ENCODE measurements around the gene PIGU. TPM values are rescaled to one million over a fixed set of nuclear protein-coding genes. Genes with fewer than 3 reads are reported as not detected.

PIGU gene
- polyA plus RNA-seq, 1 donor from 2014 or later = 35.8 TPM

GRCh38 chr20:34637245-34638038 is 39.5 kb downstream of the PIGU start:
- Histone ChIP-seq H3K9me2 (ENCODE audit: insufficient read depth, low read length) (no peaks in the 10 kb centered on the region), H3K27ac (ENCODE audit: low read length) (no peak overlapping the region), H3F3A (ENCODE audit: insufficient read depth, low read length, poor library complexity, severe bottlenecking) (no peaks in the 10 kb centered on the region), H2AFZ (ENCODE audit: low read depth, low read length) (no peak overlapping the region), H3K36me3 (ENCODE audit: insufficient read depth, low read length) (no peaks in the 10 kb centered on the region), H3K79me2 (replicated peaks; ENCODE audit: insufficient read depth, low read length) (no peaks in the 10 kb centered on the region), H3K4me3 (ENCODE audit: low read length) (no peak overlapping the region), H3K4me2 (ENCODE audit: low read length) (no peak overlapping the region), H3K9me3 (ENCODE audit: low read length) (no peaks in the 10 kb centered on the region), H3K9ac (ENCODE audit: low read length) (no peak overlapping the region), H4K20me1 (ENCODE audit: insufficient read depth) (no peaks in the 10 kb centered on the region), H3K27me3 (ENCODE audit: insufficient read depth, low read depth, low read length) (no peaks in the 10 kb centered on the region)
- TF ChIP-seq TAF1 (IDR thresholded peaks at IDR 0.05; ENCODE audit: low read depth) (no peak), CTCF (IDR thresholded peaks at IDR 0.05; ENCODE audit: poor library complexity, severe bottlenecking) (no peak), REST (IDR thresholded peaks at IDR 0.05; ENCODE audit: borderline replicate concordance) (no peak), MXI1 (conservative IDR thresholded peaks at IDR 0.05; ENCODE audit: poor library complexity, severe bottlenecking) (no peak), POLR2AphosphoS5 (IDR thresholded peaks at IDR 0.05) (no peak), EP300 (conservative IDR thresholded peaks at IDR 0.05; ENCODE audit: poor library complexity, severe bottlenecking) (no peak)

- no peaks in the 10 kb centered on the region for H4K20me1 ChIP-seq (ENCODE audit: insufficient read depth)
- H3K36me3 ChIP-seq (ENCODE audit: insufficient read depth, low read length) = no peaks in the 10 kb centered on the region
- no peaks in the 10 kb centered on the region for H3F3A ChIP-seq (ENCODE audit: insufficient read depth, low read length, poor library complexity, severe bottlenecking)
- H3K4me2 ChIP-seq (ENCODE audit: low read length) = no peak overlapping the region
- no peaks in the 10 kb centered on the region for H3K27me3 ChIP-seq (ENCODE audit: insufficient read depth, low read depth, low read length)
- no peak overlapping the region for H3K4me3 ChIP-seq (ENCODE audit: low read length)
- H3K9me2 ChIP-seq (ENCODE audit: insufficient read depth, low read length) = no peaks in the 10 kb centered on the region
- no peaks in the 10 kb centered on the region for H3K79me2 ChIP-seq (replicated peaks; ENCODE audit: insufficient read depth, low read length)
- no peak overlapping the region for H3K27ac ChIP-seq (ENCODE audit: low read length)
- H3K9ac ChIP-seq (ENCODE audit: low read length) = no peak overlapping the region
- TF ChIP-seq TAF1 (IDR thresholded peaks at IDR 0.05; ENCODE audit: low read depth) (no peak), SMC3 (conservative IDR thresholded peaks at IDR 0.05; ENCODE audit: poor library complexity) (no peak), EZH2 (IDR thresholded peaks at IDR 0.05; ENCODE audit: borderline replicate concordance, insufficient read depth, low read length, poor library complexity, severe bottlenecking) (no peak), CTCF (IDR thresholded peaks at IDR 0.05; ENCODE audit: poor library complexity, severe bottlenecking) (no peak), REST (IDR thresholded peaks at IDR 0.05; ENCODE audit: borderline replicate concordance) (no peak), POLR2AphosphoS5 (IDR thresholded peaks at IDR 0.05) (no peak), RAD21 (conservative IDR thresholded peaks at IDR 0.05) (no peak), EP300 (conservative IDR thresholded peaks at IDR 0.05; ENCODE audit: poor library complexity, severe bottlenecking) (no peak), MXI1 (conservative IDR thresholded peaks at IDR 0.05; ENCODE audit: poor library complexity, severe bottlenecking) (no peak)
- no peaks in the 10 kb centered on the region for H3K9me3 ChIP-seq (ENCODE audit: low read length)
- no peak overlapping the region for H2AFZ ChIP-seq (ENCODE audit: low read depth, low read length)
Measured at GRCh38 chr20:34636648-34637047, 40.2 kb downstream of the PIGU start.
